Karpas-422 (cell line): ENCODE data around the gene CLBA1. TPM values are rescaled to one million over a fixed set of nuclear protein-coding genes. Genes with fewer than 3 reads are reported as not detected.

Source experiments
- DNase-seq: peaks from one replicate; pipeline ENCODE4 v3.0.0-alpha.2; 2015
- H2AFZ ChIP-seq: fragments of 200-600 bp; sonication (generic); 2 replicates; pipeline ENCODE4 v1.6.1; 2014; ENCODE audit warnings: antibody characterized with exemption, low read length, mixed read lengths
- H3K27ac ChIP-seq: fragments of 200-600 bp; sonication (generic); 2 replicates; pipeline ENCODE4 v1.5.1; 2014; ENCODE audit warnings: mild to moderate bottlenecking, low read length, moderate library complexity
- H3K27me3 ChIP-seq: fragments of 200-600 bp; sonication (generic); 2 replicates; pipeline ENCODE4 v1.6.1; 2014; ENCODE audit warnings: low read length, mixed read lengths
- H3K36me3 ChIP-seq: fragments of 200-600 bp; sonication (generic); 2 replicates; pipeline ENCODE4 v1.6.1; 2014; ENCODE audit warnings: low read length, mixed read lengths; ENCODE audit not compliant: insufficient read depth
- H3K4me1 ChIP-seq: fragments of 200-600 bp; sonication (generic); 2 replicates; pipeline ENCODE4 v1.6.1; 2014; ENCODE audit warnings: mild to moderate bottlenecking, low read length, mixed read lengths
- H3K4me2 ChIP-seq: fragments of 200-600 bp; sonication (generic); 2 replicates; pipeline ENCODE4 v1.6.1; 2014; ENCODE audit warnings: low read length, low read depth, mild to moderate bottlenecking; ENCODE audit not compliant: poor library complexity, severe bottlenecking
- H3K4me3 ChIP-seq: fragments of 200-600 bp; sonication (generic); 2 replicates; pipeline ENCODE4 v1.5.1; 2014; ENCODE audit warnings: mild to moderate bottlenecking, antibody characterized with exemption, low read length, mixed read lengths
- H3K79me2 ChIP-seq: fragments of 200-600 bp; sonication (generic); 2 replicates; pipeline ENCODE4 v1.6.1; 2014; ENCODE audit warnings: mild to moderate bottlenecking, low read length, mixed read lengths
- H3K9ac ChIP-seq: fragments of 200-600 bp; sonication (generic); 2 replicates; pipeline ENCODE4 v1.6.0; 2014; ENCODE audit warnings: low read length
- H3K9me2 ChIP-seq: fragments of 200-600 bp; sonication (generic), shearing (Covaris generic); replicated peaks from 2 replicates; pipeline ENCODE4 v1.6.0; 2014; ENCODE audit warnings: mild to moderate bottlenecking, low read length, moderate library complexity; ENCODE audit not compliant: insufficient read depth
- H3K9me3 ChIP-seq: fragments of 300-700, 200-600 bp; sonication (generic); 2 replicates; pipeline ENCODE4 v1.6.1; 2014; ENCODE audit warnings: low read length, mixed read lengths
- H4K20me1 ChIP-seq: fragments of 200-600 bp; sonication (generic); 2 replicates; pipeline ENCODE4 v1.6.1; 2014; ENCODE audit warnings: mild to moderate bottlenecking, antibody characterized with exemption, low read length, low read depth; ENCODE audit not compliant: insufficient read depth
- total RNA-seq: library from RNA; depleted of rRNA; stranded (reverse); fragments of >200 nt; shearing (Covaris generic); gene quantifications from 2 replicates; pipeline ENCODE4 v1.2.3, GENCODE V29; 2014; ENCODE audit warnings: low replicate concordance; rRNA removed

CLBA1 gene
- total RNA-seq, 1 experiment from 2014 or later = 9.4 TPM

DNA sequence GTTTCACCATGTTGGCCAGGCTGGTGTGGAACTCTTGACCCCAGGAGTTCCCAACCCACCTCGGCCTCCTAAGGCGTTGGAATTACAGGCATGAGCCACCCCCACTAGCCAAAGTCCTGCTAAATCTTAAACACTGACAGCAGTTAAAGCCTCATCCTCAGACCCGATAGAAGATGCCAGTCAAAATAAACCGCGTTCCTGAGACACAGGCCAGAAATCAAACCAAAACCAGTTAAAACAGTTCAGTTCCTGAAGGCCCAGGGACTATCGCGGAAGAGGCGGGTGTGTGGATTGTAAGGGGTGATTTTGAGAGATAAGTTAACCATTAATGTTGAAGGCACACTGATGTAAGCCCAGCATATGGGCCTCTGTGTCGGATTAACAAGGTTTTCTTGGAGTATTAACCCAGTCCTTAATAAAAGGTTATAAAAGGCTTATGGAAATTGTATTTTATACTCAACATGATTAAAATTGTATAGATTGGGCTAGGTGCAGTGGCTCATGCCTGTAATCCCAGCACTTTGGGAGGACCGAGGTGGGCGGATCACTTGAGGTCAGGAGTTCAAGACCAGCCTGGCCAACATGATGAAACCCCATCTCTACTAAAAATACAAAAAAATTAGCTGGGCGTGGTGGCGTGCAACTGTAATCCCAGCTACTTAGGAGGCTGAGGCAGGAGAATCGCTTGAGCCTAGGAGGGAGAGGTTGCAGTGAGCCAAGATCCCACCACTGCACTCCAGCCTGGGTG, 54.0 kb downstream of the CLBA1 start:
- H3K9me2 ChIP-seq = no peaks in the 10 kb centered on the region
- no peak overlapping the region for H3K4me2 ChIP-seq
- no peaks in the 10 kb centered on the region for H3K36me3 ChIP-seq
- no peak overlapping the region for H2AFZ ChIP-seq
- H3K9ac ChIP-seq = no peak overlapping the region
- no peaks in the 10 kb centered on the region for H4K20me1 ChIP-seq
- DNase-seq = peak; percentile 31
- H3K4me1 ChIP-seq = no peaks in the 10 kb centered on the region
- no peak overlapping the region for H3K4me3 ChIP-seq
- H3K27ac ChIP-seq = no peak overlapping the region
- H3K9me3 ChIP-seq = no peaks in the 10 kb centered on the region
- H3K79me2 ChIP-seq = no peaks in the 10 kb centered on the region
- no peaks in the 10 kb centered on the region for H3K27me3 ChIP-seq

DNA sequence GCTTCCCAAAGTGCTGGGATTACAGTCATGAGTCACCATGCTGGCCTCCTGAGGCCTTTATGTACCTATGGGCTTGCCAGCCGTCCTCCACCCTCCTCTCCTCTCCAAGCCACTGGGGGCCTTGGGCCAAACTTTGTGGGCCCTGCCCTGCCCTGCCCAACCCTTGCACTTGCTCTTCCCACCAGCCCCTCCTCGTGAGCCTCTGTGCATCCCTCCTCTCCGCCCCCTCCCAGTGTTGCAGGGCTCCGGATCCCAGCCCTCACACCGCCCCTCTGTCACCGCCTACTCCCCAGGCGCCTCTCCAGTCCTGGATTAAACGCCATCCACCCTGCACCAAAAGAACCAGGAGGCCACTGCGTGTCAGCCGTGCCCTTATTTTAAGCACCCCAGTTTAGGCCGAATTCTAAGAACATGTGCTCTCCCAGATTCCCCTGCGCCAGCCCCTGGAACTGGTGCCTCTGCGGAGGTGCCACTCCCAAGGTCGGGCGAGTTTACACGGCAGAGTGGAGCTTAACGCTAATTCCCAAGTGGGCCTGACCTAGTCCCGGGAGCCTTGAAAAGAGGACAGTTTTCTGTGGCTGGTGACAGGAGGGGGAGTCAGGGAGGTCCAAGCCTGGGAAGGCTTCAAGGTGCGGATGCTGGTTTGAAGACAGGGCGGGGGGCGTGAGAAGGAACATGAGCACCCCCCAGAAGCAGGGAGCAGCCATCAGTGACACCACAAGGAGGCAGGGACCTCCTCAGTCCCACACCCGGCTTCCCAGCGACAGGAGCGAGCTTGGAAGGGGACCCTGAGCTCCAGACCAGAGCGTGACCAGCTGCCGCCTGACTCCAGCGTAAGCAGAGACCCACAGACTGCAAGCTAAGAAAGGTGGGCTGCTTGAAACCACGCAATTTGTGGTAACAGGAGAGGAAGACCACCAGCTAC, 56.5 kb downstream of the CLBA1 start:
- Histone ChIP-seq H3K79me2 (no peaks in the 10 kb centered on the region), H3K9ac (no peak overlapping the region), H3K27ac (no peak overlapping the region), H3K36me3 (no peaks in the 10 kb centered on the region), H4K20me1 (no peaks in the 10 kb centered on the region), H2AFZ (no peak overlapping the region), H3K27me3 (0 out of 2 replicates have a peak, but pooled peaks cover 3% of the 10 kb centered on the region), H3K4me2 (no peak overlapping the region), H3K4me3 (no peak overlapping the region), H3K9me2 (no peaks in the 10 kb centered on the region), H3K4me1 (peaks cover 3% of the 10 kb centered on the region), H3K9me3 (no peaks in the 10 kb centered on the region)
- DNase-seq = no peak

DNA sequence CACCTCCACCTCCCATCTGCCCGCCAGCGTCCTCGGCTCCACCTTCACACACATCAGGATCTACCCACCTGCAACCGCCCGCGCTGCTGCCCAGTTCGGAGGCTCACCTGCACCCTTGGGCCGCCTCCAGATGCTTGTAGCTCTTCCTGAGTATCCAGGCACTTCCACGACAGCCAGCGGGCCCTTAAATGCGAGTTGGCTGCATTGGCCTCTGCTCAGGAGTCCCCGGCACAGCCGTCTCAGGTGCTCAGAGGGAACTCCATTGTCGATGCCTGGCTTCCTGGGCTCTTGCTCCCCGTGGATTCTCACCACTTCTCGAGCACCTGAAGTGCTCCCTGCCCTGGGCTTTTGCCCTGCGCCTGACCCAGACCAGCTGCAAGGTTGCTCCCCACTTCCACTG, 57.2 kb downstream of the CLBA1 start:
- DNase-seq = no peak
- Histone ChIP-seq H3K36me3 (no peaks in the 10 kb centered on the region), H3K27ac (no peak overlapping the region), H3K4me1 (peaks cover 3% of the 10 kb centered on the region), H3K9ac (no peak overlapping the region), H2AFZ (no peak overlapping the region), H3K9me2 (no peaks in the 10 kb centered on the region), H3K4me3 (no peak overlapping the region), H3K9me3 (no peaks in the 10 kb centered on the region), H4K20me1 (no peaks in the 10 kb centered on the region), H3K79me2 (no peaks in the 10 kb centered on the region), H3K4me2 (no peak overlapping the region), H3K27me3 (0 out of 2 replicates have a peak, but pooled peaks cover 3% of the 10 kb centered on the region)

DNA sequence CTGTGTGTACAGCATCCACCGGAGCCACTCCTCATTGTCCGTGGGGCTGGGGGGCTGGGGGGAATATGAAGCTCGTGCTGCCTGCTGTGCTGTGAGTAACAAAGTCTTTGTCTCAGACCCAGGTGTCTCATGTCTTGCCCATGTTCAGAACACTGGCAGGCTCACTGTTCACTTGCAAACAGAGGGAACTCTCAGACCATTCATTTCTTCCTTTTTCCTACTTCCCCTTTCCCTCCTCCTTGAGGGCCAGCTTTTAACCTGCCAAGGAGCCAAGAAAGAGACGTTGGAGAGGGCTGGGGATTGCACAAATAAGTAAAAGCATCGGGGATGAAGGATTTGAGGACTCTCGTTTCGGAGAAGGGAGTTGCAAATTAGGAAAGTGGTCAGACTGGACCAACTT, 58.1 kb downstream of the CLBA1 start:
- no peak overlapping the region for H3K4me3 ChIP-seq
- H3K27me3 ChIP-seq = 0 out of 2 replicates have a peak, but pooled peaks cover 3% of the 10 kb centered on the region
- H4K20me1 ChIP-seq = no peaks in the 10 kb centered on the region
- peak; percentile 38 for DNase-seq
- no peak overlapping the region for H3K27ac ChIP-seq
- H3K36me3 ChIP-seq = no peaks in the 10 kb centered on the region
- no peaks in the 10 kb centered on the region for H3K9me2 ChIP-seq
- H3K4me2 ChIP-seq = no peak overlapping the region
- peaks cover 3% of the 10 kb centered on the region for H3K4me1 ChIP-seq
- no peaks in the 10 kb centered on the region for H3K79me2 ChIP-seq
- H3K9me3 ChIP-seq = no peaks in the 10 kb centered on the region
- H2AFZ ChIP-seq = no peak overlapping the region
- no peak overlapping the region for H3K9ac ChIP-seq

Other genes starting within 250 kb of the CLBA1 start
- 68.1 and 212 TPM in 2 replicates for gene SIVA1, start 232.6 kb upstream of the CLBA1 start, total RNA-seq
- gene AKT1, start 190.0 kb upstream of the CLBA1 start, total RNA-seq = 70.4 and 127 TPM in 2 replicates
- 0.45 and 2.6 TPM in 2 replicates for gene ZBTB42, start 184.7 kb upstream of the CLBA1 start, total RNA-seq
- gene CEP170B, start 120.5 kb upstream of the CLBA1 start, total RNA-seq = 0.56 and 0.94 TPM in 2 replicates
- gene PLD4, start 60.9 kb upstream of the CLBA1 start, total RNA-seq = 146 and 265 TPM in 2 replicates
- under 0.01 TPM in 1 of 2 replicates, not detected in the other for gene AHNAK2, start 7.4 kb upstream of the CLBA1 start, total RNA-seq
- 25.2 and 33.5 TPM in 2 replicates for gene CDCA4, start 35.3 kb downstream of the CLBA1 start, total RNA-seq
- not detected in 2 replicates for gene GPR132, start 79.6 kb downstream of the CLBA1 start, total RNA-seq
- gene JAG2, start 183.0 kb downstream of the CLBA1 start, total RNA-seq = 0.29 TPM in 1 of 2 replicates, not detected in the other
- 20.6 and 30.1 TPM in 2 replicates for gene NUDT14, start 195.5 kb downstream of the CLBA1 start, total RNA-seq